Tibial nerve (tissue), 4 donors: ENCODE data around the gene ANXA6.

Source experiments
- CTCF ChIP-seq, 5 experiments: fragments of 200-600 bp in 3 of 5; fragments of 450-650 bp in 2 of 5; sonication (generic) in 3 of 5; IDR thresholded peaks; one replicate each; pipeline ENCODE4 v1.5.1; 2016 to 2019; ENCODE audit warnings: antibody characterized with exemption in 5 of 5, mild to moderate bottlenecking in 3 of 5, moderate library complexity in 2 of 5
- EP300 ChIP-seq, 2 donors: sonication (generic); formaldehyde crosslinking; IDR thresholded peaks; one replicate each; pipeline ENCODE4 v1.6.1; 2017; ENCODE audit warnings: antibody characterized with exemption in 2 of 2, mild to moderate bottlenecking in 1 of 2
- POLR2A ChIP-seq, 2 donors: fragments of 450-650 bp; IDR thresholded peaks; one replicate each; pipeline ENCODE4 v1.6.1; 2017; ENCODE audit warnings: antibody characterized with exemption in 2 of 2, mild to moderate bottlenecking in 2 of 2, moderate library complexity in 2 of 2

- TF ChIP-seq POLR2A (IDR thresholded peaks at IDR 0.05) (no peak), CTCF (IDR thresholded peaks at IDR 0.05) (no peak), EP300 (IDR thresholded peaks at IDR 0.05) (no peak)
These were observed 695 bp upstream of the ANXA6 start for GRCh38 chr5:151158287-151158661.
